GM12801 (cell line): Measurements from ENCODE around the gene INTS6L.

Experiments used
- TF ChIP-seq, protein P1 (sequence below): IDR thresholded peaks from one replicate; pipeline ENCODE4 v1.5.1; 2011; ENCODE audit warnings: control low read depth; ENCODE audit not compliant: insufficient read length; ENCODE audit errors: extremely low read depth

The INTS6L gene

DNA sequence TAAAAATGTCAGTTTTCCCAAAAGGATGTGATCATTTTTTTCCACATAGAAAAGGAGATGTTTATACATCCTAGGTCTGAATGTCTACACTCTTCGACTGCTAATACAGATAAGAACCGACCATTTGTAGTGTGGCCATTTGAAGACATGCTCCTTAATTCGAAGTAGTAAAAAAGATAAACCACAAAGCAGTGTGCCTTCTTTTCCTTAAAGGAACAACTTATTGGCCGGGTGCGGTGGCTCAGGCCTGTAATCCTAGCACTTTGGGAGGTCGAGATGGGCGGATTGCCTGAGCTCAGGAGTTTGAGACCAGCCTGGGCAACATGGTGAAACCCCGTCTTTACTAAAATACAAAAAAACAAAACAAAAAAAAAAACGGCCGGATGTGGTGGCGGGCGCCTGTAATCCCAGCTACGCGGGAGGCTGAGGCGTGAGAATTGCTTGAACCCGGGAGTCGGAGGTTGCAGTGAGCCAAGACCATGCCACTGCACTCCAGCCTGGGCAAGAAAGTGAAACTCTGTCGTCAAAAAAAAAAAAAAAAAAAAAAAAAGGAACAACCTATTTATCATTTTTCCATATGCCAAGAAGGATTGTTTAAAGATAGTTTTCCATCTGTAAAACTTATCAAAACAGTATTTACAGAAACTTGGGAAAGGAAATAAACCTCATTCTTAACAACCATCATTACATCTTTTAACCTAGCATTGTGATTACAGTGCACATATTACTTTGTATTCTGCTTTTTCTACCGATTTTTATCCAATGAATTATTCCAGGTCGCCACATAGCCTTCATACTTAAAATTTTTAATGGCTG lies 2.6 kb downstream of the INTS6L start:
- TF ChIP-seq, protein P1, sequence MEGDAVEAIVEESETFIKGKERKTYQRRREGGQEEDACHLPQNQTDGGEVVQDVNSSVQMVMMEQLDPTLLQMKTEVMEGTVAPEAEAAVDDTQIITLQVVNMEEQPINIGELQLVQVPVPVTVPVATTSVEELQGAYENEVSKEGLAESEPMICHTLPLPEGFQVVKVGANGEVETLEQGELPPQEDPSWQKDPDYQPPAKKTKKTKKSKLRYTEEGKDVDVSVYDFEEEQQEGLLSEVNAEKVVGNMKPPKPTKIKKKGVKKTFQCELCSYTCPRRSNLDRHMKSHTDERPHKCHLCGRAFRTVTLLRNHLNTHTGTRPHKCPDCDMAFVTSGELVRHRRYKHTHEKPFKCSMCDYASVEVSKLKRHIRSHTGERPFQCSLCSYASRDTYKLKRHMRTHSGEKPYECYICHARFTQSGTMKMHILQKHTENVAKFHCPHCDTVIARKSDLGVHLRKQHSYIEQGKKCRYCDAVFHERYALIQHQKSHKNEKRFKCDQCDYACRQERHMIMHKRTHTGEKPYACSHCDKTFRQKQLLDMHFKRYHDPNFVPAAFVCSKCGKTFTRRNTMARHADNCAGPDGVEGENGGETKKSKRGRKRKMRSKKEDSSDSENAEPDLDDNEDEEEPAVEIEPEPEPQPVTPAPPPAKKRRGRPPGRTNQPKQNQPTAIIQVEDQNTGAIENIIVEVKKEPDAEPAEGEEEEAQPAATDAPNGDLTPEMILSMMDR = no peak

DNA sequence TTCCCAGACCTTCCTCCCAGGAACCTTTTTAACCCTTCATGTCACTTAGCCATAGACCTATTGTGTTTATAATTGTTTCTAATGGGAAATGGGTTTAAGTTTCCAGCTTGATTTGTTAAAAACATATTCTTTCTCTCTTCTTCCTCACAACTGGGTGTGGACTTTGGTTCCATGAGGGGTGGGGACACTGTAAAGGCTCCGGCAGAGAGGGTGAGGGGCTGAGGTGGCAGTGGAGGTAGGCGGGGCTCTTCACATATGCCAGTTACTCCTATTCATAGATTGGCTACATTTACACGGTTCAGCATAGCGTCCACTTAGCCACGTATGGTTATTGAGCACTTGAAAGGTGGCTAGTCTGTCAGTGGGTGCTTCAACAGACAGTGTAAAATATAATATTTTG lies 7.8 kb downstream of the INTS6L start:
- TF ChIP-seq, protein P1 = no peak

DNA sequence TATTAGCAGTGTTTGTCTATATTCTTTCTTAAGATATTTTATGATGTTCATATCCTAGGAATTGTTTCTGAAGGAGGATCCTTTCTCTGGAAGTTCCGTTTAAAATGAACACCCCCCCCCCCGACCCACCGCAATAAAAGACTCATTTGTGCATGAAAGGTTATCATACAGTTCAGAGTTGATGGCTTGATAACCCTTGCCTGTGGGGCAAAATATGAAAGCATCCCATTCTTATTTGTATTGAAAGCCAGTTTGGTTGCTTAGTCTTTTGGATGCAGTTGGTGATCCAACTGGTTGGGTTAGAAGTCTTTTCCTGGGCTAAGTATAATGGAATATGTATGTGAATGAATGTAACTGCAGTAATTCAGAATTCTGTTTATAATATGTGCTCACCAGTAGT lies 8.3 kb downstream of the INTS6L start:
- TF ChIP-seq, protein P1 = no peak

DNA sequence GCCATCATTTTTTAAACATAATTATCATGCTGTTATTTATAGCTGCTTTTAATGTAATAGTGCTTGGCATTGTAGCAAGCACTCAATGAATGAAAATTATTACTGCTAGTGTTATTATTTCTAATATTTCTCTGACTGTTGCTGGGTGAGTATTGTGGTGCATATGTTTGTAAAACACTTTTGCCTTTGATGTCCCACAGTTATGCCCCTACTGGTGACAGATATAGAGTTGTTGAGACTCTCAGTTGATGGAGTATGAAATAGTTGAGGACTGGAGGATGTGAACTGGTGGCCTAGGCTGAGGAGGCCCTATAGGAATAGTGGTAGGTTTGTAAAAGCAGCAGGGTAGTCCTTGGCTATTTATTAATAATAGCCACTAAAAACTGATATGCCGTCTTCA lies 9.6 kb downstream of the INTS6L start:
- TF ChIP-seq, protein P1 = no peak

DNA sequence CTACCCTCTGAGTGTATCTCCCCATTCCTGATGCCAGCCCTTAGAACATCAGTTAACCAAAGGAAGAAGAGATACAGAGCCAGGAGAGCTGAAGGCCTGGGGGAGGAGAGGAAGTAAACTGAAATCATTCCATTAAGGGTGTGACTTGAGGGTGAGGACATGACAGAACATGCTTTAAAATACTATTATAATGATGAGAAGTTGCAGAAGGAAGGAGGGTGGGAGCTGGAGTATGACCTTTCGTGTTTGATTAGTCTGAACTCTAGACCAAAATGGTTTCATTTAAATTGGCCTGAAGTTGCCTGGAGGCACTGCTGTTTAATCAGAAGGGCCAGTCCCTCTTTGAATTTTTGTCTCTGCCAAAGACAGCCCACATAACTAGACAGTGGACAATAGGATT lies 11.4 kb downstream of the INTS6L start:
- TF ChIP-seq, protein P1 = no peak

DNA sequence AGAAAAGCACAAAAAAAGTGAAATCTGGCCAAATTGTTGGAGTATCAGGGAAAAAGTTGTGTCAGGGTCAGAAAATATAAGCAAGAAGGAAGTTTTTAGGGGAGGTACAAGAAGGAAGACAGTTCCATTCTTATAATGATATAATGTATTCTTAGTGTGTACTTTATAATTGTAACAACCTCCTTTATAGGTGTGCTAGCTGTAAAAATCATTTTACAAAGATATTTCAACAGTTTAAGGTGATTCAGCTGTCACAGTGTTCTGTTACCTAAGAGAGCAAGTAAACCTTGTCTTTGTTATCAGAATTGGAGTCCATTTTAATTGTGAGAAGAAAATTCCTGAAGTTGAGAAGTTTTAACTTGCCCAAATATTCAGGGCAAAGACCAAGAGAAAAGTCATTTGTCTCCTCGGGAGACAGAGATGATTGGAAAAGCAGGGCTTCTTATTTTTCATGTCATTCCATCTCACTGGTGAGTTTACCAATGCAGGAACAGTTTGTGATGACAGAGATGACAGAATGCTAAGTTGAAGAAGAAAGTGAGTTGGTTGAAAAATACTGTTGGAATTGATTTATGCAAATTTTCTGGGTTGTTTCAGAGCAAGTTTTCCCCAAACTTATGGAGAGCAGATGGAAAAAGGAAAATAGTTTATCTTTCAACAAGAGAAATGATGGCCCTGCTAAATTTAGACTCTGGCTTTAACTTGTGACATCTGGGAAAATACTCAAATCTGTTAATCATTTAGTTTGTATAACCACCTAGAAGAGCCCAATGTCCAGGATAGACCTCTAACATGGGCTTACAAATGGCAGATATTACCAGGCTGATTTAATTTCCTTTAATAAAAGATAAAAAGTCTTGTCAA lies 14.8 kb downstream of the INTS6L start:
- TF ChIP-seq, protein P1 = no peak

DNA sequence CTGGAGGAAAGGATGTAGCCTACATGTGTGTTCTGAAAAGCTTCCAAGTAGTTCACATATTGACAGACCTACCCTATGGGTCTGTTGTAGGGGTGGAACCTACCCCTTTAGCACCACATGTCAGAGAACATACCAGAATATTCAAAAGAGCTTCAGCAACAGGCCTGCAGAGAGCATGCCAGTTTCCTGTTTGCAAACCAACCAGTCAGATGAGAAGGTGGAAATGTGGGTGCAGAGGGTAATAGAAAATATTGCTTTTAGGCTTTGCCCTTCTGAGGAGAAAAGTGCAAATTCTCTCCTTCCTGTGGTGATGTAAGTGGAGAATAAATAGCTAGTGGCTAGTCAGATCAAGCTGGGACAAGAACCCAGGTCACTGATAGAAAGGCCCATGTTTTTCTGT lies 16.4 kb downstream of the INTS6L start:
- TF ChIP-seq, protein P1 = no peak
